ENCODE measurements around the gene SLC22A7. TPM values are rescaled to one million over a fixed set of nuclear protein-coding genes. Genes with fewer than 3 reads are reported as not detected.

SLC22A7 gene
- total RNA-seq, 1 experiment from 2014 or later, result not detected

- Mint-ChIP-seq H3K4me3 (no peak overlapping the region), H3K27ac (no peak overlapping the region), H3K9me3 (no peaks in the 10 kb centered on the region), H3K36me3 (ENCODE audit: insufficient read depth in 1 of 3, low read depth in 3 of 3) (peaks cover 0 to 2% (median 0%) of the 10 kb centered on the region in 3 experiments; a peak in 1 of 7 replicates), H3K27me3 (ENCODE audit: low read depth) (peaks cover 18% of the 10 kb centered on the region), H3K4me1 (peaks cover 19 to 21% of the 10 kb centered on the region in 2 experiments)
- Histone ChIP-seq H3K14ac (ENCODE audit: insufficient read depth, low read length) (no peak overlapping the region), H3K4ac (ENCODE audit: low read depth, low read length) (no peak overlapping the region), H4K8ac (replicated peaks; ENCODE audit: insufficient read length, low read depth, low read length) (no peak overlapping the region), H2BK15ac (ENCODE audit: low read depth, low read length) (no peak overlapping the region), H4K91ac (ENCODE audit: insufficient read length, low read depth, low read length) (no peak overlapping the region), H2BK5ac (ENCODE audit: insufficient read length, low read length) (no peak overlapping the region), H3K79me2 (ENCODE audit: insufficient read depth, low read length) (no peaks in the 10 kb centered on the region), H3K4me1 (ENCODE audit: insufficient read depth, low read length) (no peaks in the 10 kb centered on the region), H3K27me3 (ENCODE audit: insufficient read depth, low read length) (no peaks in the 10 kb centered on the region), H2BK20ac (ENCODE audit: low read depth, low read length, poor library complexity, severe bottlenecking) (no peak overlapping the region), H3K79me1 (ENCODE audit: insufficient read depth, low read depth, low read length, poor library complexity, severe bottlenecking) (no peaks in the 10 kb centered on the region), H3K56ac (ENCODE audit: insufficient read length, low read depth, low read length) (no peak overlapping the region), H2BK120ac (ENCODE audit: low read depth, low read length, poor library complexity, severe bottlenecking) (no peak overlapping the region), H3K9ac (ENCODE audit: extremely low read depth, insufficient read length, low read length) (no peak overlapping the region), H3K27ac (ENCODE audit: insufficient read length, low read depth, low read length) (no peak overlapping the region), H4K20me1 (ENCODE audit: control insufficient read depth, insufficient read depth, insufficient read length) (no peaks in the 10 kb centered on the region), H3K18ac (ENCODE audit: insufficient read length, low read depth, low read length) (no peak overlapping the region), H3K23ac (ENCODE audit: insufficient read length, low read depth, low read length) (no peak overlapping the region), H3K4me2 (ENCODE audit: insufficient read depth, insufficient read length, low read length) (no peak overlapping the region), H4K5ac (ENCODE audit: insufficient read length, low read depth, low read length) (no peak overlapping the region), H3T11ph (ENCODE audit: low read length) (no peak overlapping the region), H2AK5ac (ENCODE audit: insufficient read length, low read length) (no peak overlapping the region), H3K9me3 (ENCODE audit: control insufficient read depth, low read depth, low read length) (no peaks in the 10 kb centered on the region), H2BK12ac (ENCODE audit: insufficient read length, low read depth, low read length) (no peak overlapping the region), H2AFZ (ENCODE audit: low read length) (no peak overlapping the region), H3K23me2 (ENCODE audit: insufficient read length, low read depth, low read length, poor library complexity, severe bottlenecking) (no peaks in the 10 kb centered on the region)
- WGBS (ENCODE audit: extremely low coverage, insufficient read length, low lambda C conversion rate), result no CpG with 5 or more reads among the region's 11 CpGs
- no peak for TF ChIP-seq CTCF (conservative IDR thresholded peaks at IDR 0.05)
- no peak for DNase-seq
Measured at GRCh38 chr6:43253401-43253800, 44.7 kb upstream of the SLC22A7 start.

Measured in H9 (cell line).